GM12878 (cell line): ENCODE results near the gene ARHGAP19. TPM values are rescaled to one million over a fixed set of nuclear protein-coding genes. Genes with fewer than 3 reads are reported as not detected.

Source experiments
- ATAC-seq: fragments of 200-7000 bp; cut with Tn5 transposase; 3 replicates; pipeline ENCODE4 v1.9.1; 2020; ENCODE audit warnings: mild to moderate bottlenecking, moderate library complexity
- BruUV-seq: library from RNA; stranded (reverse); fragments of 400-500 nt; replicated peaks from 2 replicates; lab custom pipeline; 2021; lab: Mats Ljungman, UMichigan
- CTCF ChIA-PET: fragments of 300-600 bp; sonication (Branson Sonifier 250); formaldehyde crosslinking; extraction: SDS; loops from one replicate; lab custom pipeline; 2021; ENCODE audit warnings: inconsistent platforms; lab: Yijun Ruan, JAX
- POLR2A ChIA-PET: fragments of 350-600 bp; formaldehyde crosslinking; extraction: SDS; loops from one replicate; lab custom pipeline; 2021; ENCODE audit warnings: inconsistent platforms; lab: Charles Lee
- RAD21 ChIA-PET: fragments of 300-600 bp; sonication (Branson Sonifier 250); formaldehyde crosslinking; loops from one replicate; lab custom pipeline; 2023; ENCODE audit warnings: antibody characterized with exemption; ENCODE audit not compliant: unreplicated experiment; lab: Charles Lee
- SMC1A ChIA-PET: fragments of 300-600 bp; sonication (Branson Sonifier 250); formaldehyde crosslinking; loops from one replicate; lab custom pipeline; 2023; ENCODE audit not compliant: unreplicated experiment, uncharacterized antibody; lab: Charles Lee
- DNase-seq: peaks from one replicate; pipeline ENCODE4 v3.0.0-alpha.2; 2011; ENCODE audit warnings: low read depth, low spot score
- FAIRE-seq: peaks from 3 replicates; lab custom pipeline; 2011; peaks lifted over from hg19 to GRCh38; lab: Jason Lieb, UNC
- H2AFZ ChIP-seq: 2 replicates; pipeline ENCODE4 v1.6.0; 2011; ENCODE audit warnings: low read depth, low read length, control low read depth; ENCODE audit not compliant: control insufficient read depth
- H3K27ac ChIP-seq: 2 replicates; pipeline ENCODE4 v1.5.1; 2011; ENCODE audit warnings: control low read depth; ENCODE audit not compliant: control insufficient read depth, insufficient read depth
- H3K27me3 ChIP-seq, 2 experiments: replicated peaks in 1 of 2; 2 replicates each; pipeline versions ENCODE4 v1.6.0 to v1.6.1; 2011; ENCODE audit warnings: low read length in 1 of 2; ENCODE audit not compliant: control insufficient read depth in 2 of 2, insufficient read depth in 2 of 2
- H3K36me3 ChIP-seq, 2 experiments: 2 replicates each; pipeline ENCODE4 v1.5.1; 2011; ENCODE audit warnings: low read length in 1 of 2; ENCODE audit not compliant: control insufficient read depth in 2 of 2, insufficient read depth in 2 of 2
- H3K4me1 ChIP-seq: 2 replicates; pipeline ENCODE4 v1.6.1; 2011; ENCODE audit warnings: mild to moderate bottlenecking, low read length, moderate library complexity, mixed read lengths; ENCODE audit not compliant: control insufficient read depth, insufficient read depth
- H3K4me2 ChIP-seq: 2 replicates; pipeline ENCODE4 v1.6.0; 2011; ENCODE audit warnings: control low read depth; ENCODE audit not compliant: control insufficient read depth, insufficient read depth
- H3K4me3 ChIP-seq: fragments of 200-600 bp; sonication (generic); 2 replicates; pipeline ENCODE4 v1.5.1; 2016
- H3K79me2 ChIP-seq: 2 replicates; pipeline ENCODE4 v1.6.0; 2011; ENCODE audit warnings: low read length; ENCODE audit not compliant: control insufficient read depth, insufficient read depth
- H3K9ac ChIP-seq: 2 replicates; pipeline ENCODE4 v1.8.0; 2011; ENCODE audit warnings: low read length, control low read depth, mixed read lengths; ENCODE audit not compliant: control insufficient read depth, insufficient read depth
- H3K9me3 ChIP-seq: replicated peaks from 3 replicates; pipeline ENCODE4 v1.5.1; 2011; ENCODE audit warnings: mild to moderate bottlenecking, low read length; ENCODE audit not compliant: control insufficient read depth, insufficient read depth
- H4K20me1 ChIP-seq: 2 replicates; pipeline ENCODE4 v1.6.0; 2011; ENCODE audit not compliant: control insufficient read depth, insufficient read depth
- BMI1 ChIP-seq: fragments of 450-650 bp; IDR thresholded peaks from 2 replicates; pipeline ENCODE4 v1.6.1; 2016; ENCODE audit warnings: mild to moderate bottlenecking, moderate library complexity, borderline replicate concordance
- CBX3 ChIP-seq: fragments of 200-600 bp; sonication (generic); IDR thresholded peaks from 2 replicates; pipeline ENCODE4 v1.6.1; 2016; ENCODE audit warnings: low read depth, borderline replicate concordance
- CEBPB ChIP-seq, 2 experiments: fragments of 150-350 bp in 1 of 2; IDR thresholded peaks; 2 replicates each; pipeline ENCODE4 v1.6.1; 2012 to 2014; ENCODE audit warnings: low read depth in 2 of 2, low read length in 2 of 2, borderline replicate concordance in 1 of 2, inconsistent platforms in 1 of 2
- CHD1 ChIP-seq: IDR thresholded peaks from 2 replicates; pipeline ENCODE4 v1.6.1; 2012; ENCODE audit warnings: low read depth, low read length, improper control_type of control experiment
- GATAD2B ChIP-seq: fragments of 450-650 bp; conservative IDR thresholded peaks from 2 replicates; pipeline ENCODE4 v1.6.1; 2017; ENCODE audit warnings: low read depth, mild to moderate bottlenecking, moderate library complexity
- IRF3 ChIP-seq: fragments of 450-650 bp; IDR thresholded peaks from 2 replicates; pipeline ENCODE4 v1.6.1; 2014; ENCODE audit warnings: mild to moderate bottlenecking
- IRF4 ChIP-seq: IDR thresholded peaks from 2 replicates; pipeline ENCODE4 v1.6.1; 2011; ENCODE audit warnings: low read depth, low read length
- IRF5 ChIP-seq: fragments of 450-650 bp; IDR thresholded peaks from 2 replicates; pipeline ENCODE4 v1.6.1; 2017; ENCODE audit warnings: borderline replicate concordance
- RAD51 ChIP-seq: fragments of 450-650 bp; IDR thresholded peaks from 2 replicates; pipeline ENCODE4 v1.6.1; 2016; ENCODE audit warnings: moderate library complexity, mild to moderate bottlenecking, inconsistent platforms
- TCF7 ChIP-seq: IDR thresholded peaks from 2 replicates; pipeline ENCODE4 v1.6.1; 2014; ENCODE audit warnings: antibody characterized with exemption, borderline replicate concordance
- WRNIP1 ChIP-seq: IDR thresholded peaks from 2 replicates; pipeline ENCODE4 v1.6.1; 2011; ENCODE audit warnings: low read depth, low read length, improper control_type of control experiment, borderline replicate concordance
- ZNF622 ChIP-seq: fragments of 450-650 bp; IDR thresholded peaks from 2 replicates; pipeline ENCODE4 v1.6.1; 2017; ENCODE audit warnings: mild to moderate bottlenecking, inconsistent platforms
- WGBS: methylation state at CpG from one replicate; pipeline ENCODE4 v1.1.6; 2016; ENCODE audit warnings: low lambda C conversion rate; ENCODE audit not compliant: insufficient replicate concordance, insufficient coverage; ENCODE audit errors: missing lambda C conversion rate; 5-methylcytosine and 5-hydroxymethylcytosine counted together
- in situ Hi-C: fragments of 300-500 bp; cut with MboI; formaldehyde crosslinking; loops from 9 replicates; pipeline ENCODE4 v1.14.3; 2018; ENCODE audit warnings: mixed read lengths
- intact Hi-C: fragments of 100-400 bp; cut with micrococcal nuclease; formaldehyde crosslinking; loops from one replicate; pipeline ENCODE4 v1.14.2; 2022; ENCODE audit not compliant: unreplicated experiment
- polyA plus RNA-seq, 11 experiments: library from polyadenylated mRNA; depleted of rRNA in 4 of 11; unstranded in 6 of 11; stranded (reverse) in 5 of 11; fragments of >200 nt; fragmentation: Nextera tagmentation in 4 of 11; fragmentation: Illumina TruSeq in 1 of 11; extraction: Ambion mirVana in 4 of 11; extraction: Trizol in 1 of 11; gene quantifications; 1 replicate in 1 of 11; 2 replicates in 10 of 11; pipeline versions ENCODE4 v1.2.1 to v1.2.3, GENCODE V29; 2011 to 2016; ENCODE audit warnings: inconsistent platforms in 2 of 11, missing spikeins in 2 of 11, low read depth in 1 of 11
- total RNA-seq, 4 experiments: library from RNA; depleted of rRNA in 3 of 4; stranded (reverse); fragments of >200 nt in 3 of 4; fragmentation: Illumina TruSeq in 1 of 4; extraction: Trizol in 1 of 4; gene quantifications; 2 replicates each; pipeline versions ENCODE4 v1.2.1 to v1.2.3, GENCODE V29; 2013 to 2021
- TF ChIP-seq, protein P1 (sequence below): fragments of 450-650 bp; formaldehyde crosslinking; IDR thresholded peaks from 2 replicates; pipeline ENCODE4 v1.4.0; 2020; ENCODE audit warnings: mild to moderate bottlenecking, moderate library complexity

Gene ARHGAP19
- total and polyA plus RNA-seq, 10 of the 15 experiments (the other 5 are each of a cell fraction or from before 2014, with no cell fraction given), result 13.3 to 40.7 (median 22.6) TPM

- ChIA-PET POLR2A (no interaction called here), CTCF (interaction anchor here (0.7 to 1.3 kb wide), 4 partner anchors 8 to 118 kb away, joined by 3 to 8 read pairs (median 3); no protein-coding TSS in a partner anchor), SMC1A (interaction anchor here (2.5 kb wide), 1 partner anchor 118 kb away, joined by 7 read pairs; no protein-coding TSS in a partner anchor), RAD21 (no interaction called here)
- no TSS peak for BruUV-seq
- Histone ChIP-seq H3K4me3 (no peak overlapping the region), H3K9ac (no peak overlapping the region), H4K20me1 (no peaks in the 10 kb centered on the region), H3K9me3 (no peaks in the 10 kb centered on the region), H3K27ac (no peak overlapping the region), H2AFZ (no peak overlapping the region), H3K79me2 (no peaks in the 10 kb centered on the region), H3K4me1 (no peaks in the 10 kb centered on the region), H3K4me2 (no peak overlapping the region), H3K27me3 (peaks cover 0 to 6% of the 10 kb centered on the region in 2 experiments; a peak in 3 of 4 replicates), H3K36me3 (no peaks in the 10 kb centered on the region)
- ATAC-seq, result no peak
- intact Hi-C loops (no loop called here), in situ Hi-C loops (no loop called here)
- TF ChIP-seq IRF5 (no peak), RAD51 (no peak), CEBPB (IDR thresholded peaks at IDR 0.05; ENCODE audit: borderline replicate concordance in 1 of 2, low read depth in 2 of 2, low read length in 2 of 2) (no peak), ZNF622 (no peak), WRNIP1 (no peak), CHD1 (no peak), IRF3 (no peak), GATAD2B (no peak), TCF7 (no peak), CBX3 (no peak), BMI1 (no peak), IRF4 (no peak)
- TF ChIP-seq, protein P1, sequence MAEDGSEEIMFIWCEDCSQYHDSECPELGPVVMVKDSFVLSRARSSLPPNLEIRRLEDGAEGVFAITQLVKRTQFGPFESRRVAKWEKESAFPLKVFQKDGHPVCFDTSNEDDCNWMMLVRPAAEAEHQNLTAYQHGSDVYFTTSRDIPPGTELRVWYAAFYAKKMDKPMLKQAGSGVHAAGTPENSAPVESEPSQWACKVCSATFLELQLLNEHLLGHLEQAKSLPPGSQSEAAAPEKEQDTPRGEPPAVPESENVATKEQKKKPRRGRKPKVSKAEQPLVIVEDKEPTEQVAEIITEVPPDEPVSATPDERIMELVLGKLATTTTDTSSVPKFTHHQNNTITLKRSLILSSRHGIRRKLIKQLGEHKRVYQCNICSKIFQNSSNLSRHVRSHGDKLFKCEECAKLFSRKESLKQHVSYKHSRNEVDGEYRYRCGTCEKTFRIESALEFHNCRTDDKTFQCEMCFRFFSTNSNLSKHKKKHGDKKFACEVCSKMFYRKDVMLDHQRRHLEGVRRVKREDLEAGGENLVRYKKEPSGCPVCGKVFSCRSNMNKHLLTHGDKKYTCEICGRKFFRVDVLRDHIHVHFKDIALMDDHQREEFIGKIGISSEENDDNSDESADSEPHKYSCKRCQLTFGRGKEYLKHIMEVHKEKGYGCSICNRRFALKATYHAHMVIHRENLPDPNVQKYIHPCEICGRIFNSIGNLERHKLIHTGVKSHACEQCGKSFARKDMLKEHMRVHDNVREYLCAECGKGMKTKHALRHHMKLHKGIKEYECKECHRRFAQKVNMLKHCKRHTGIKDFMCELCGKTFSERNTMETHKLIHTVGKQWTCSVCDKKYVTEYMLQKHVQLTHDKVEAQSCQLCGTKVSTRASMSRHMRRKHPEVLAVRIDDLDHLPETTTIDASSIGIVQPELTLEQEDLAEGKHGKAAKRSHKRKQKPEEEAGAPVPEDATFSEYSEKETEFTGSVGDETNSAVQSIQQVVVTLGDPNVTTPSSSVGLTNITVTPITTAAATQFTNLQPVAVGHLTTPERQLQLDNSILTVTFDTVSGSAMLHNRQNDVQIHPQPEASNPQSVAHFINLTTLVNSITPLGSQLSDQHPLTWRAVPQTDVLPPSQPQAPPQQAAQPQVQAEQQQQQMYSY (CRISPR knock-in tag), result no peak
- no peak for FAIRE-seq
- WGBS, result 38% methylated on average over 2 of the region's 2 CpGs
- DNase-seq, result no peak
Measured at GRCh38 chr10:97190450-97190849, 102.0 kb downstream of the ARHGAP19 start.
